ENCODE data around the gene SMAD7.

DNA sequence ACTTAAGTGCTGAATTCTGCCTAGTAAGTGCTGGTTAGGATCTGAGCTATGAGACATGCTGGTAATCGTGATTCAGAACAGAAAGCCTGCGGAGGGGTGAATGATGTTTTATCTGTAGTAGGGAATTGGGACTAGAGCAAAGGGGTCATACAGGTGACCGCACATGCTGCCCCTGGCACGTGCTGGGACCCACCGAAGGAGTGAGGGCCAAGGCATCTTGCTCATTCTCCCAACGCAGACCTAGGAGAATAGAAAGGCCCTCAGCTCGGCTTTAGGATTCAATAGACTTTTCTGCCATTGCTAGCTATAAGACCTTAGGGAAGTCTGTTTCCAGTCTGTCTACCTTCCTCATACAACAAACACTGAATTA is 8.8 kb upstream of the SMAD7 start:
- TF ChIP-seq, protein P1, sequence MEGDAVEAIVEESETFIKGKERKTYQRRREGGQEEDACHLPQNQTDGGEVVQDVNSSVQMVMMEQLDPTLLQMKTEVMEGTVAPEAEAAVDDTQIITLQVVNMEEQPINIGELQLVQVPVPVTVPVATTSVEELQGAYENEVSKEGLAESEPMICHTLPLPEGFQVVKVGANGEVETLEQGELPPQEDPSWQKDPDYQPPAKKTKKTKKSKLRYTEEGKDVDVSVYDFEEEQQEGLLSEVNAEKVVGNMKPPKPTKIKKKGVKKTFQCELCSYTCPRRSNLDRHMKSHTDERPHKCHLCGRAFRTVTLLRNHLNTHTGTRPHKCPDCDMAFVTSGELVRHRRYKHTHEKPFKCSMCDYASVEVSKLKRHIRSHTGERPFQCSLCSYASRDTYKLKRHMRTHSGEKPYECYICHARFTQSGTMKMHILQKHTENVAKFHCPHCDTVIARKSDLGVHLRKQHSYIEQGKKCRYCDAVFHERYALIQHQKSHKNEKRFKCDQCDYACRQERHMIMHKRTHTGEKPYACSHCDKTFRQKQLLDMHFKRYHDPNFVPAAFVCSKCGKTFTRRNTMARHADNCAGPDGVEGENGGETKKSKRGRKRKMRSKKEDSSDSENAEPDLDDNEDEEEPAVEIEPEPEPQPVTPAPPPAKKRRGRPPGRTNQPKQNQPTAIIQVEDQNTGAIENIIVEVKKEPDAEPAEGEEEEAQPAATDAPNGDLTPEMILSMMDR (conservative IDR thresholded peaks at IDR 0.05): no peak
- TF ChIP-seq ZFX (IDR thresholded peaks at IDR 0.05): no peak
